Measurements from ENCODE around the gene ARHGAP45.
A peak's percentile ranks its signal among the peaks of the same experiment; 100 is the strongest.
"Not testable (repeated sequence)": the region's sequence is repeated elsewhere in the genome, so short reads cannot be mapped to it uniquely, and the experiment has no call there.

ARHGAP45 gene, protein sequence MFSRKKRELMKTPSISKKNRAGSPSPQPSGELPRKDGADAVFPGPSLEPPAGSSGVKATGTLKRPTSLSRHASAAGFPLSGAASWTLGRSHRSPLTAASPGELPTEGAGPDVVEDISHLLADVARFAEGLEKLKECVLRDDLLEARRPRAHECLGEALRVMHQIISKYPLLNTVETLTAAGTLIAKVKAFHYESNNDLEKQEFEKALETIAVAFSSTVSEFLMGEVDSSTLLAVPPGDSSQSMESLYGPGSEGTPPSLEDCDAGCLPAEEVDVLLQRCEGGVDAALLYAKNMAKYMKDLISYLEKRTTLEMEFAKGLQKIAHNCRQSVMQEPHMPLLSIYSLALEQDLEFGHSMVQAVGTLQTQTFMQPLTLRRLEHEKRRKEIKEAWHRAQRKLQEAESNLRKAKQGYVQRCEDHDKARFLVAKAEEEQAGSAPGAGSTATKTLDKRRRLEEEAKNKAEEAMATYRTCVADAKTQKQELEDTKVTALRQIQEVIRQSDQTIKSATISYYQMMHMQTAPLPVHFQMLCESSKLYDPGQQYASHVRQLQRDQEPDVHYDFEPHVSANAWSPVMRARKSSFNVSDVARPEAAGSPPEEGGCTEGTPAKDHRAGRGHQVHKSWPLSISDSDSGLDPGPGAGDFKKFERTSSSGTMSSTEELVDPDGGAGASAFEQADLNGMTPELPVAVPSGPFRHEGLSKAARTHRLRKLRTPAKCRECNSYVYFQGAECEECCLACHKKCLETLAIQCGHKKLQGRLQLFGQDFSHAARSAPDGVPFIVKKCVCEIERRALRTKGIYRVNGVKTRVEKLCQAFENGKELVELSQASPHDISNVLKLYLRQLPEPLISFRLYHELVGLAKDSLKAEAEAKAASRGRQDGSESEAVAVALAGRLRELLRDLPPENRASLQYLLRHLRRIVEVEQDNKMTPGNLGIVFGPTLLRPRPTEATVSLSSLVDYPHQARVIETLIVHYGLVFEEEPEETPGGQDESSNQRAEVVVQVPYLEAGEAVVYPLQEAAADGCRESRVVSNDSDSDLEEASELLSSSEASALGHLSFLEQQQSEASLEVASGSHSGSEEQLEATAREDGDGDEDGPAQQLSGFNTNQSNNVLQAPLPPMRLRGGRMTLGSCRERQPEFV

DNA sequence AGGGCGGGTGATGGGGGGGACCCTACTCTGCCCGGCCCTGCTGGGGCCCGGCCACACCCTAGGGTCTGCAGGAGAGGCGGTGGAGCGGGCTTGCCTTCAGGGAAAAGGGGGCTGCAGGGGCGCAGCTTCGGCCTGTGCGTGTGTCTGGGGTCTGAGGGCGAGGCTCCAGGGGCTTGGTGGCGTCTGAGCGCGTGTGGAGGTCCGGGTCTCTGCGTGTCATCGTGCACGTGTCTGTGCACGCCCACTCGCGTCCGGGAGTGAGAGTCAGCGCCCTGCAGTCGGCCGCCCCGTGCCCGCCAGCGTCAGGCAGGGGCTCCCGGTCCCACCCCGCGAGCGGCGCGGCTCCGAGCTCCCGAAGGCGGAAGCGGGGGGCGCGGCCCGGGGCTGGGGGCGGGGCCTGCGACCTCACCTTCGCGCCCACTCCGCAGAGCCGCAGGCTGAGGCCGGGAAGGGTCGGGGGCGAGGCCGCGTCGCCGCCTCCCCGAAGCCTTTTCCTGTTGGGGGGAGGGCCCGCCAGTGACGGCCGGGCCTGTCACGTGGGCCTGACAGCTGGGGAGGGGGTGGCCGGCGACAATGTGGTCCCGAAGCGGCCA, at the start of gene ARHGAP45:
Gene ARHGAP45, plus strand, starts transcription at position 420 of the 593 bp plus-strand sequence. CDS start 239 bp downstream, outside the sequence.
- no peak for DNase-seq

DNA sequence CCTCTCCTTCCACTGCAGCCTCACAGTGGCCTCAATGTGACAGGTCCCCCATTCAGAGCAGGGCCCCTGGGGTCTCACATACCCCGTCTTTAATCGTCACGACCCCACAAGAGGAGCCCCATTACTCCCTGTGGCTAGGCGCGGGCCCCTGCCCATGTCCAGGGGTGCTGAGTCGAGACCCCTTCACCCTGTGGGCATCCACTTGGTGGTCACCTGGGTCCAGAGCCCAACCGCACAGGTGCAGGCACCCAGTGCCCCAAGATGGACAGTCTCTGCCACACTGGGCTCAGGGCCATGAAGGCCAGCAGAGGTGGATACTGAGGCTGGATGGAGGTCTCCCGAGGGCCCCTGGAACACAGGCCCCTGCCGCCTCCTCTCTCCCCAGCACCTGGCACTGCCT, 49.1 kb upstream of the ARHGAP45 start:
- DNase-seq = no peak

DNA sequence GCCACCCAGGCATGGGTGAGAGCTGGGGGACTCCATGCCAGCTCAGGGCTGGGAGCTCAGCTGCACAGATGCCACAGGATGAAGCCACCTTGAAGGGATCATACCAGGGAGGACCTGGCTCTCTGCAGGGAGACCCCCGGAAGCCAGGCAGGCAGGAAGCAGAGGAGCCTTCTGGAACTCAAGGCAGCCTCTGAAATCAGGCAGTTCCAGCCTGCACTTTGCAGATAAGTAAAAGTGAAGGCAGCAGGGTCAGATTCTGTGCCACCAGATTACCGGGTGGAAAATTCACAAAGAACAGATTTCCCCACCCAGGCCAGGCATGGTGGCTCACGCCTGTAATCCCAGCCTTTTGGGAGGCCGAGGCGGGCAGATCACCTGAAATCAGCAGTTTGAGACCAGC, 48.6 kb upstream of the ARHGAP45 start:
- no peak for DNase-seq

- DNase-seq = no peak
These were observed 47.9 kb upstream of the ARHGAP45 start for GRCh38 chr19:1018932-1019615.

DNA sequence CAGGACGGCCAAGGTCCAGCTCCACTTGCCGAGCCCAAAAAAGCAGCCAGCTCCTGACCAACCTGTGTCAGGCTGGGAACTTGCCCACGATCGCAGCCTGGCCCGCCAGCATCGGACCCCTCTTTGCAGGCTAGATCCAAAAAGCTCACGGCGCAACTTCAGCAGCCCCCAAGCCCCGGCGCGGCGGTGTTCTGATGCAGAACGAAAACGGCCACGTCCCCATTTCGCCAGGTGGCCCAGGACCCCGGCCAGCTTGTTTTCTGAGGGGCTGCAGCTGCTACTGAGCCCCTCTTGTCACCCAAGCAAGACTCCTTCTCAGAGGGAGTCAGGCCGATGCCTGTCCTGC, 47.4 kb upstream of the ARHGAP45 start:
- no peak for DNase-seq

DNA sequence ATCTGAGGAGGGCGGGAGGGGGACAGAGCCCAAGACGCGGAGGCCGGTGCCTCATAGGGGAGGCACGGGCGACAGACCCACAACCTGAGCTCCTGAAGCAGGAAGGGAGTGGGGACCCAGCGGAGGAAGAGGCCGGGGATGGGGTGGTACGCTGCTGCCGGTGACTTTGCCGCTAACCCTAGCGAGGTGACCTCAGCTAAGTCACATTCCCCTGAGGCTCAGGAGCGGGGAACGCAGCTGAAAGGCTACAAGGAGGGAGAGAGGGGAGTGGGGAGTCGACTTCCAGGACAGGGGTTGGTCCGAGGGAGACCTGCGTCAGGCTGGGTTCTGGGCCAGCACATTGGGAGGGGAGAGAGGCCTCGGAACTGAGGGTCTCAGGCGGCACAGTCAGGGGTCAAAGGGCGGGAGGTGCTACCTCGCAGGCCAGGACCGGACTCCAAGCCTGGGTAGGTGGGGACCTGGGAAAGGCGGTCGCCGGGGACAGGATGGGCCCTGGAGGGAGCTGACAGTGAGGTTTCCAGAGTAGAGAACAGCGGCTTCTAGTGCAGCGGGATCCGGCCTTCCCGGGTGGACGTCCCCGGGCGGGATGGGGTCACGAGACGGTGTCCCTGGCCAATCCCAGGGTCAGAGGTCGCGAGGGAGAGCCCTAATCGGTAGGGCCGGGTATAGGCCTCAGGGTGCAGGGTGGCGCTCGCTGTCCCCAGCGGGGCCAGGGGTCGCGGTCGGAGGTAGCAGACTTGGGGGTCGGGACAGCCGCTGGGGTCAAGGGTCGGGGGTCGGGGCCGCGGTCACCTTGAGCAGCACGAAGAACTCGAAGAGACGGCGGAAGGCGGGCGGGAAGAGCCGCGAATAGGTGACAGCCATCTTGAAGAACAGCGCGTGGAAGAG, 46.7 kb upstream of the ARHGAP45 start:
- no peak for DNase-seq

- DNase-seq = peak; percentile 93
These were observed 46.0 kb upstream of the ARHGAP45 start, which contains the start of gene TMEM259 for GRCh38 chr19:1020868-1021425. Gene TMEM259 (minus strand): TSS chr19:1021123. CDS start chr19:1020996, 127 bp downstream.

GRCh38 chr19:1023883-1024188, 43.1 kb upstream of the ARHGAP45 start:
- DNase-seq = not testable (repeated sequence)

GRCh38 chr19:1025080-1025479, 41.9 kb upstream of the ARHGAP45 start:
- not testable (repeated sequence) for DNase-seq

DNA sequence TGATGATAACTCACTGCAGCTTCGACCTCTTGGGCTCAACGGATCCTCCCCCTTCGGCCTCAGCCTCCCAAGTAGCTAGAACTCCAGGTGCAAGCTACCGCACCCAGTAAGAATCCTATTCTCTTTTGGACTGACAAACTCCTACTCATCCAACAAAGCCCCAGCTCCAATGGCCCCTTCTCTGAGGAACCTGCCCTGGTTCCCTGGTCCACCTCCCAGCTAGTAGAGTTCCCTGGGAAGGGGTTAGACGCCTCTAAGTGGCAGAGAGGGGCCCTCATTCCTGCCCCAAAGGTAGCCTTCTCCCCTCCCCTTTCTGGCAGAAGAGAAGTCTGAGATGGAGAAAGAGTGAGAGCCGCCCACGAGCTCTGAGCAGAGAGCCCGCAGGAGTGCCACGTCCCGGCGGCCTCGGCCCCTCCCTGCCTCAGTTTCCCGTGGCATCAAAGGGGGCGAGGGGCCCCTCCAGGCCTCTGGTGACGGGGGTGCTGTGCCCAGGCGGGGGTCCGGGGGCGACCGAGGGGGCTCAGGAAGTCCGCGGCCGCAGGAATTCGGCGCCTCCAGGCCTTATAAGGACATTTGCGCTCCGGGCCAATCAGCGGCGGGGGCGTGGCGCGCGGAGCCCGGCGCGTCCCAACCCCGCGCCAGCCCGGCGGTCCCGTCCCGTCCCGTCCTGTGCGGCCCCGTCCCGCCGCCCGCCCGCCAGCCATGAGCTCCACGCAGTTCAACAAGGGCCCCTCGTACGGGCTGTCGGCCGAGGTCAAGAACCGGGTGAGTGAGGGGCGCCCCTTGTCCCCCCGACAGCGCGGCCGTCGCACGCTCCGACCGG, 40.8 kb upstream of the ARHGAP45 start, which contains the start of gene CNN2:
Gene CNN2, plus strand, starts transcription at position 649 of the 823 bp plus-strand sequence. Its CDS starts 54 bp downstream, at position 703.
- peak; percentile 5 for DNase-seq

GRCh38 chr19:1026783-1027649, 40.0 kb upstream of the ARHGAP45 start:
- no peak for DNase-seq

DNA sequence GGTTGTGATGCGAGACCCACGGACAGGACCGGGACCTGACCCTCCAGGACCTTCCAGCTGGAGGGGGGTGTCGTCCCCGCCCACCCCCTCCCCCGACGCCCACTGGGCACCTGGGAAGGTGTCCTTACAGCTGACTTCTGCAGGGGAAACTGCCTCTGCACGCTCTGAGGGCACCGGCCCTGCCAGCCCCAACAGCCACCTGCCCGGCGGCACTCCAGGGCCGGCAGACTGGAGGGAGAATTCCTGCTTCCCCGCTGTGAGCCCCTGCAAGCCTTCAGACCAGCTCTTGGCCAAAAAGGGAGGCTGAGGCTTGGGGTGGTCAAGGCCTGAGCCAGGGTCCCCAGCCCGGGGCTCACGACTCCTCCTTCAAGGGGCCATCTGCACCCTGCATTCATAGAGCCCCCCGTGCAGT, 39.3 kb upstream of the ARHGAP45 start:
- DNase-seq = no peak

- DNase-seq = no peak
These were observed 38.7 kb upstream of the ARHGAP45 start for GRCh38 chr19:1028062-1028926.

DNA sequence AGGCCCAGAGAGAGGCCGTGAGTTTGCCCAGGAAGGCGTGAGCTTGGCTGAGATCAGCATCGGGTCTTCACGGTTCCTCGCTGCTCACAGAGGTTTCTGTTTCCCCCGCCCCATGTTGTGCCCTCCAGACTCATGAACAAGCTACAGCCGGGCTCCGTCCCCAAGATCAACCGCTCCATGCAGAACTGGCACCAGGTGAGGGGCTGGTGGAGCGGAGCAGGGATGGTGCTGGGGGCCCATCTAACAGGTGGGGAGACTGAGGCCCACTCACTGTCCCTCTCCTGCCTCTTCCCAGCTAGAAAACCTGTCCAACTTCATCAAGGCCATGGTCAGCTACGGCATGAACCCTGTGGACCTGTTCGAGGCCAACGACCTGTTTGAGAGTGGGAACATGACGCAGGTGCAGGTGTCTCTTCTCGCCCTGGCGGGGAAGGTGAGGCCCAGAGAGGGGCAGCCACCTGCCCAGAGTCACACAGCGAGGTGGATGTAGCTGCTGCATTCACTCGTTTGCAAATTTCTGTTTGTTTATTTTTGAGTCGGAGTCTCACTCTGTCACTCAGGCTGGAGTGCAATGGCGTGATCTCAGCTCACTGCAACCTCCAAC, 34.6 kb upstream of the ARHGAP45 start:
- no peak for DNase-seq

GRCh38 chr19:1035998-1036621, 30.9 kb upstream of the ARHGAP45 start:
- DNase-seq = no peak

DNA sequence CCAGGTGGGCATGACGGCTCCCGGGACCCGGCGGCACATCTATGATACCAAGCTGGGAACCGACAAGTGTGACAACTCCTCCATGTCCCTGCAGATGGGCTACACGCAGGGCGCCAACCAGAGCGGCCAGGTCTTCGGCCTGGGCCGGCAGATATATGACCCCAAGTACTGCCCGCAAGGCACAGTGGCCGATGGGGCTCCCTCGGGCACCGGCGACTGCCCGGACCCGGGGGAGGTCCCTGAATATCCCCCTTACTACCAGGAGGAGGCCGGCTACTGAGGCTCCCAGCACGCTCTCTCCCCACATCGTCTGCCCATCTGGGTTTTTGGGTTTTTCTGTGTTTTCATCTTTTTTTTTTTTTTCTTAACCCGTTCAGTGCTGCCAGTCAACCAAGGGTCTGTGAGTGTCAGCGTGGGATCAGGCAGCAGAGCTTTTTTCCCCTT, 29.3 kb upstream of the ARHGAP45 start:
- DNase-seq = no peak
